ENCODE measurements around the gene CLCA2.

- TF ChIP-seq CTCF (IDR thresholded peaks at IDR 0.05; ENCODE audit: low read depth, low read length, missing input control) (no peak), MAX (IDR thresholded peaks at IDR 0.05) (no peak), EGR1 (IDR thresholded peaks at IDR 0.05; ENCODE audit: low read depth in 2 of 2) (no peak), ZBTB33 (IDR thresholded peaks at IDR 0.05) (no peak), RAD21 (IDR thresholded peaks at IDR 0.05) (no peak), ATF3 (IDR thresholded peaks at IDR 0.05) (no peak)
These were observed 80.1 kb downstream of the CLCA2 start for GRCh38 chr1:86504137-86504479.

Data from liver (tissue), 3 donors.